Tibial nerve (tissue), 4 donors: ENCODE measurements around the gene SLC17A9. TPM values are rescaled to one million over a fixed set of nuclear protein-coding genes. Genes with fewer than 3 reads are reported as not detected.

ENCODE experiments used
- DNase-seq, 2 donors: peaks; one replicate each; pipeline ENCODE4 v3.0.0-alpha.2; 2019; ENCODE audit warnings: low spot score in 2 of 2
- H3K27ac ChIP-seq, 4 donors: fragments of 200-600 bp; sonication (generic) in 3 of 4; one replicate each; pipeline ENCODE4 v1.5.1; 2017 to 2019; ENCODE audit warnings: mild to moderate bottlenecking in 1 of 4
- H3K27me3 ChIP-seq, 2 donors: fragments of 200-600 bp; sonication (generic) in 1 of 2; one replicate each; pipeline versions ENCODE4 v1.5.1 to v1.6.0; 2017 to 2019
- H3K36me3 ChIP-seq, 3 donors: fragments of 200-600 bp; sonication (generic); one replicate each; pipeline ENCODE4 v1.5.1; 2018 to 2019
- H3K4me1 ChIP-seq, 4 donors: fragments of 200-600 bp; sonication (generic) in 3 of 4; one replicate each; pipeline ENCODE4 v1.5.1; 2017 to 2019
- H3K4me3 ChIP-seq, 4 donors: fragments of 200-600 bp; sonication (generic) in 3 of 4; one replicate each; pipeline ENCODE4 v1.5.1; 2017 to 2019; ENCODE audit warnings: mild to moderate bottlenecking in 1 of 4, moderate library complexity in 1 of 4
- H3K9me3 ChIP-seq, 4 donors: fragments of 200-600 bp; sonication (generic) in 3 of 4; one replicate each; pipeline ENCODE4 v1.5.1; 2017 to 2019
- EP300 ChIP-seq, 2 donors: sonication (generic); formaldehyde crosslinking; IDR thresholded peaks; one replicate each; pipeline ENCODE4 v1.6.1; 2017; ENCODE audit warnings: antibody characterized with exemption in 2 of 2, mild to moderate bottlenecking in 1 of 2
- POLR2A ChIP-seq, 2 donors: fragments of 450-650 bp; IDR thresholded peaks; one replicate each; pipeline ENCODE4 v1.6.1; 2017; ENCODE audit warnings: antibody characterized with exemption in 2 of 2, mild to moderate bottlenecking in 2 of 2, moderate library complexity in 2 of 2
- WGBS, 2 donors: methylation state at CpG; one replicate each; pipeline ENCODE4 v1.1.5; 2018; 5-methylcytosine and 5-hydroxymethylcytosine counted together
- total RNA-seq, 4 donors: library from RNA; depleted of rRNA; stranded (reverse); fragments of >200 nt; gene quantifications; one replicate each; pipeline ENCODE4 v1.1.0, GENCODE V29; 2016
- TF ChIP-seq, protein P1 (sequence below), 5 experiments: fragments of 200-600 bp in 3 of 5; fragments of 450-650 bp in 2 of 5; sonication (generic) in 3 of 5; IDR thresholded peaks; one replicate each; pipeline ENCODE4 v1.5.1; 2016 to 2019; ENCODE audit warnings: antibody characterized with exemption in 5 of 5, mild to moderate bottlenecking in 3 of 5, moderate library complexity in 2 of 5

SLC17A9 gene
- total RNA-seq, 4 donors from 2014 or later = 3.9 to 13.5 (median 4.5) TPM

GRCh38 chr20:62906647-62907375 lies 45.7 kb upstream of the SLC17A9 start:
- Histone ChIP-seq H3K27me3 (no peaks in the 10 kb centered on the region), H3K9me3 (no peaks in the 10 kb centered on the region), H3K27ac (no peak overlapping the region), H3K36me3 (peaks cover 7 to 100% (median 54%) of the 10 kb centered on the region in 3 donors), H3K4me1 (peaks cover 0 to 5% (median 0%) of the 10 kb centered on the region in 4 donors), H3K4me3 (no peak overlapping the region)
- DNase-seq = no peak
- TF ChIP-seq, protein P1, sequence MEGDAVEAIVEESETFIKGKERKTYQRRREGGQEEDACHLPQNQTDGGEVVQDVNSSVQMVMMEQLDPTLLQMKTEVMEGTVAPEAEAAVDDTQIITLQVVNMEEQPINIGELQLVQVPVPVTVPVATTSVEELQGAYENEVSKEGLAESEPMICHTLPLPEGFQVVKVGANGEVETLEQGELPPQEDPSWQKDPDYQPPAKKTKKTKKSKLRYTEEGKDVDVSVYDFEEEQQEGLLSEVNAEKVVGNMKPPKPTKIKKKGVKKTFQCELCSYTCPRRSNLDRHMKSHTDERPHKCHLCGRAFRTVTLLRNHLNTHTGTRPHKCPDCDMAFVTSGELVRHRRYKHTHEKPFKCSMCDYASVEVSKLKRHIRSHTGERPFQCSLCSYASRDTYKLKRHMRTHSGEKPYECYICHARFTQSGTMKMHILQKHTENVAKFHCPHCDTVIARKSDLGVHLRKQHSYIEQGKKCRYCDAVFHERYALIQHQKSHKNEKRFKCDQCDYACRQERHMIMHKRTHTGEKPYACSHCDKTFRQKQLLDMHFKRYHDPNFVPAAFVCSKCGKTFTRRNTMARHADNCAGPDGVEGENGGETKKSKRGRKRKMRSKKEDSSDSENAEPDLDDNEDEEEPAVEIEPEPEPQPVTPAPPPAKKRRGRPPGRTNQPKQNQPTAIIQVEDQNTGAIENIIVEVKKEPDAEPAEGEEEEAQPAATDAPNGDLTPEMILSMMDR (IDR thresholded peaks at IDR 0.05) = no peak
- TF ChIP-seq POLR2A (IDR thresholded peaks at IDR 0.05) = no peak
- TF ChIP-seq EP300 (IDR thresholded peaks at IDR 0.05) = no peak
- WGBS, 2 donors = 90% methylated on average over 31 of the region's 31 CpGs

- Histone ChIP-seq H3K36me3 (peaks cover 7 to 99% (median 57%) of the 10 kb centered on the region in 3 donors), H3K27ac (no peak overlapping the region), H3K9me3 (no peaks in the 10 kb centered on the region), H3K4me3 (no peak overlapping the region), H3K27me3 (no peaks in the 10 kb centered on the region), H3K4me1 (peaks cover 0 to 10% (median 0%) of the 10 kb centered on the region in 4 donors)
- 67 to 68% methylated on average over 16 of the region's 16 CpGs for WGBS, 2 donors
- no peak for DNase-seq
- TF ChIP-seq, protein P1 (IDR thresholded peaks at IDR 0.05) = peak in 2 of 5 experiments; percentile 26 to 38
- TF ChIP-seq EP300 (IDR thresholded peaks at IDR 0.05) (no peak), POLR2A (IDR thresholded peaks at IDR 0.05) (no peak)
Observed at GRCh38 chr20:62907384-62908317, 44.9 kb upstream of the SLC17A9 start.

GRCh38 chr20:62908971-62909791 lies 43.3 kb upstream of the SLC17A9 start:
- DNase-seq = no peak
- Histone ChIP-seq H3K4me3 (no peak overlapping the region), H3K9me3 (no peaks in the 10 kb centered on the region), H3K27ac (no peak overlapping the region), H3K4me1 (peaks cover 0 to 26% (median 2%) of the 10 kb centered on the region in 4 donors), H3K27me3 (no peaks in the 10 kb centered on the region), H3K36me3 (peaks cover 7 to 94% (median 57%) of the 10 kb centered on the region in 3 donors)
- WGBS, 2 donors = 88 to 92% methylated on average over 18 of the region's 18 CpGs
- TF ChIP-seq, protein P1 (IDR thresholded peaks at IDR 0.05) = no peak
- TF ChIP-seq EP300 (IDR thresholded peaks at IDR 0.05) = no peak
- TF ChIP-seq POLR2A (IDR thresholded peaks at IDR 0.05) = no peak

DNA sequence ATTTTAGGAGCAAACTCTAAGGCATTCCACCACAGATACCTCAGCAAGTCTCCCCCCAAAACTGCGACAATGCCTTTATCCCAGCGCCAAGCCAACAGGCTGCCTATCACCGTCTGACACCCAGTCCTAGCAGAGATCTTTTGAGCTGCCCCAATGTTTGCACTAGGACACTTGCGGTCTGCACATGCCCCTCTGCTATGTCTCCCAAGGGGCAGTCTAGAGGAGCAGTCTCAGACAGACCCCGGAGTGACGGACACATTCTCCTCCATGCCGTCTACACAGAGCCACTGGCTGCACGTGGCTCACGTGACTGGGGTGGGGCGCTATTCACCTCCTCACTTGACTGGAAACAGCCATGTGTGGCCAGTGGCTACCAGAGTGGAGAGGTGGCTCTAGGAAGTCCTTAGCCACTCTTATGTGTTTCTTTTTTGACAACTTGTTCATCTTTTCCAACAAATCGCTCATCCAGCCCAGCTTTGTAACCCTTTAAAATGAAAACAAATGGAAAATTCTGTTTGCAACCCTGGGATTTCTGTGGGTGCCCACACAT lies 42.2 kb upstream of the SLC17A9 start:
- H3K4me3 ChIP-seq = no peak overlapping the region
- H3K4me1 ChIP-seq = peaks cover 0 to 37% (median 7%) of the 10 kb centered on the region in 4 donors
- peaks cover 7 to 83% (median 53%) of the 10 kb centered on the region in 3 donors for H3K36me3 ChIP-seq
- 88 to 91% methylated on average over 11 of the region's 11 CpGs for whole genome bisulfite sequencing, 2 donors
- H3K9me3 ChIP-seq = no peaks in the 10 kb centered on the region
- no peaks in the 10 kb centered on the region for H3K27me3 ChIP-seq
- H3K27ac ChIP-seq = no peak overlapping the region
- TF ChIP-seq POLR2A (IDR thresholded peaks at IDR 0.05) (no peak), EP300 (IDR thresholded peaks at IDR 0.05) (no peak)
- TF ChIP-seq, protein P1 (IDR thresholded peaks at IDR 0.05) = no peak
- DNase-seq = no peak
